GM18517 (cell line): ENCODE results near the gene DIPK1A.

Source experiments
- ATAC-seq: cut with Tn5 transposase; IDR thresholded peaks from one replicate; pipeline ENCODE4 v1.9.1; 2021; ENCODE audit warnings: mild to moderate bottlenecking, moderate library complexity; ENCODE audit not compliant: unreplicated experiment

DIPK1A gene

GRCh38 chr1:92956254-92957029 is 4.8 kb downstream of the DIPK1A start:
- peak; percentile 2 for ATAC-seq

GRCh38 chr1:92953491-92953890 is 7.8 kb downstream of the DIPK1A start:
- ATAC-seq: peak; percentile 60

GRCh38 chr1:92952714-92953113 is 8.5 kb downstream of the DIPK1A start:
- no peak for ATAC-seq

DNA sequence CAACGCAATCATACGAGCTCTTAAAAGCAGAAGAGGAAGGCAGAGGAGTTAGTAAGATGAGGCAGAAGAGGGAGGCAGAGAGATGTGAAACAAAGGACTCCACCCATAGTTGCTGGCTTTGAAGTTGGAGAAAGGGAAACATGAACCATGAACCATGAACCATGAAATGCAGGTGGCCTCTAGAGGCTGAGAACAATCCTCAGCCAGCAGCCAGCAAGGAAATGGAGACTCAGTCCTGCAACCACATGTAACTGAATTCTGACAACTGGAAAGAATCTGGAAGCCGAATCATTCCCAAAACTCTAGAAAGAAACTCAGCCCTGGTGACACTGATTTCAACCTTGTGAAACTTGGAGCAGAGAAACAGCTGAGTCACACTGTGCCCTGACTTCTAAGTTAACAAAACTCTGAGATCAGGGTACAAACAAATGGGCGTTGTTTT is 10.1 kb downstream of the DIPK1A start:
- peak; percentile 49 for ATAC-seq

GRCh38 chr1:92949937-92950817 is 11.1 kb downstream of the DIPK1A start:
- peak; percentile 39 for ATAC-seq

GRCh38 chr1:92948071-92948470 is 13.2 kb downstream of the DIPK1A start:
- no peak for ATAC-seq

- ATAC-seq: no peak
These were observed 15.5 kb downstream of the DIPK1A start for GRCh38 chr1:92945748-92946270.

- peak; percentile 39 for ATAC-seq
These were observed 16.1 kb downstream of the DIPK1A start for GRCh38 chr1:92944901-92945747.

- ATAC-seq: no peak
These were observed 17.8 kb downstream of the DIPK1A start for GRCh38 chr1:92943502-92943847.

- no peak for ATAC-seq
These were observed 20.7 kb downstream of the DIPK1A start for GRCh38 chr1:92940541-92940940.

DNA sequence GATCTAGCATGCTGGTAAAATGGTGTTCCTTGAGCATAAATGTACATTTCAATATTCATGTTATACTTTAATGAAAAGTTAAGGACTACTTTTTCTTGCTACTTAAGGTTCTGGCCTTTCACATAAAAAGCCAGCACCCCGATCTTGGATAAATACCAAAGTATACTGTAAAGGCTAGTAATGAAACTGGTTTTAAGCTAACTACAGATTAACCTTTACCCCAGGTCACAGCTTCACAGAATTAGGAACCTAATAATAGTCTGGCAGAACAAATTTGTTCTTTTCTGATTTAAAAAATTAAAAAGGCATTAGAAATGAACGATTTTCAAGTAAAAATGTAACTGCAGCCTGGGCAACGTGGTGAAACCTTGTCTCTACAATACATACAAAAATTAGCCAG is 23.5 kb downstream of the DIPK1A start:
- no peak for ATAC-seq

DNA sequence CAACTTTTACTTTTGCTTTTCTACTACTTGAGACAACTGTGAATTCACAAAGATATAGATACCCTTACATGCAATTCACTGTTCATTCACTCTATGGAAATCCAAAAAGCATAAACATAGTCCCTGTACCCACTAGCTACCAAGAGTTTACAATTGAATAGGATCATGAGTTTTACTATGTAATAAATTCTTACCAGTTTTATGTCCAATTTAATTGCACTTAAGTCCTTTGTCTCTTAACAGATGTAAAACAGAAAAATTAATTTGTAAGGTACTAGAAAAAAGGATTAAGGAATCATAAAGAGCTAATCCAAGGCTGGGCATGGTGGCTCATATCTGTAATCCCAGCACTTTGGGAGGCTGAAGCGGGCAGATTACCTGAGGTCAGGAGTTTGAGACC is 24.4 kb downstream of the DIPK1A start:
- no peak for ATAC-seq

- ATAC-seq: no peak
These were observed 26.6 kb downstream of the DIPK1A start for GRCh38 chr1:92934395-92935378.

- no peak for ATAC-seq
These were observed 27.8 kb downstream of the DIPK1A start for GRCh38 chr1:92933459-92933858.

- ATAC-seq: no peak
These were observed 29.6 kb downstream of the DIPK1A start for GRCh38 chr1:92931691-92932090.

GRCh38 chr1:92929461-92929860 is 31.8 kb downstream of the DIPK1A start:
- peak; percentile 42 for ATAC-seq

DNA sequence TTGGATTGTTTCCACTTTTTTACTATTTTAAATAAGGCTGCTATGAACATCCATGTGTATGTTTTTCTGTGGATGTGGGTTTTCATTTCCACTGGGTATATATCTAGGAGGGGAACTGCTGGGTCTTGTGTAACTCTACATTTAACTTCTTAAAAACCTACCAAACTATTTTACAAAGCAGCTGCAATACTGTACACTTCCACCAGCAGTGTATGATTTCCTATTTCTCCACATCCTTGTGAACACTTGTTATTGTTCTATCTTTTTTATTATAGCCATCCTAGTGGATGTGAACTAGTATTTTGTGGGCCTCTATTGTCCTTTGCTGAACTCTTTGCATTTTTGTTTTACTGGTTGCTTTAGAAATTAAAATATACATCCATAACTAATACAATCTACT is 33.4 kb downstream of the DIPK1A start:
- ATAC-seq: no peak

GRCh38 chr1:92926873-92927272 is 34.4 kb downstream of the DIPK1A start:
- no peak for ATAC-seq

- ATAC-seq: no peak
These were observed 36.8 kb downstream of the DIPK1A start for GRCh38 chr1:92924501-92924900.

GRCh38 chr1:92923664-92924063 is 37.6 kb downstream of the DIPK1A start:
- ATAC-seq: no peak
